Thoracic aorta (tissue), 2 donors: ENCODE data around the gene BPHL. TPM values are rescaled to one million over a fixed set of nuclear protein-coding genes. Genes with fewer than 3 reads are reported as not detected.

Experiments
- ATAC-seq: fragments of 150-250 bp; one replicate; pipeline ENCODE4 v1.8.0; 2017; ENCODE audit warnings: low read depth; ENCODE audit not compliant: insufficient number of reproducible peaks, low FRiP score
- DNase-seq: peaks from one replicate; pipeline ENCODE4 v3.0.0-alpha.2; 2020; ENCODE audit warnings: low spot score
- H3K27ac ChIP-seq, 2 donors: fragments of 200-600 bp; sonication (generic); 1 replicate in 1 of 2; 2 replicates in 1 of 2; pipeline ENCODE4 v1.5.1; 2016; ENCODE audit warnings: mild to moderate bottlenecking in 2 of 2, moderate library complexity in 2 of 2
- H3K27me3 ChIP-seq: fragments of 200-600 bp; sonication (generic); replicated peaks from 2 replicates; pipeline ENCODE4 v1.6.0; 2016; ENCODE audit warnings: mild to moderate bottlenecking; ENCODE audit not compliant: insufficient read depth
- H3K36me3 ChIP-seq: fragments of 200-600 bp; sonication (generic); one replicate; pipeline ENCODE4 v1.5.1; 2016
- H3K4me1 ChIP-seq, 2 donors: fragments of 200-600 bp; sonication (generic); 1 replicate in 1 of 2; 2 replicates in 1 of 2; pipeline versions ENCODE4 v1.5.1 to v1.6.0; 2016; ENCODE audit warnings: low read depth in 2 of 2, mild to moderate bottlenecking in 1 of 2; ENCODE audit not compliant: control insufficient read depth in 1 of 2
- H3K4me3 ChIP-seq: fragments of 200-600 bp; sonication (generic); 2 replicates; pipeline ENCODE4 v1.5.1; 2016; ENCODE audit warnings: mild to moderate bottlenecking
- H3K9me3 ChIP-seq: fragments of 200-600 bp; sonication (generic); 2 replicates; pipeline ENCODE4 v1.5.1; 2016
- CTCF ChIP-seq: fragments of 200-600 bp; sonication (generic); IDR thresholded peaks from one replicate; pipeline ENCODE4 v1.5.1; 2019; ENCODE audit warnings: antibody characterized with exemption
- total RNA-seq, 2 donors: library from RNA; depleted of rRNA; stranded (reverse); fragments of >200 nt; gene quantifications; one replicate each; pipeline versions ENCODE4 v1.1.0 to v1.2.3, GENCODE V29; 2016

The BPHL gene
- total RNA-seq, 2 donors from 2014 or later = 3.8 to 4.2 TPM

GRCh38 chr6:3128356-3129108 is 10.0 kb downstream of the BPHL start:
- ATAC-seq = no peak
- no peak for TF ChIP-seq CTCF
- Histone ChIP-seq H3K36me3 (peaks cover 7% of the 10 kb centered on the region), H3K4me3 (no peak overlapping the region), H3K9me3 (no peaks in the 10 kb centered on the region), H3K4me1 (peaks cover 0 to 9% of the 10 kb centered on the region in 2 donors), H3K27me3 (no peaks in the 10 kb centered on the region), H3K27ac (no peak overlapping the region)
- DNase-seq = no peak

- ATAC-seq (no peak), DNase-seq (no peak)
- H3K4me1 ChIP-seq = peaks cover 0 to 9% of the 10 kb centered on the region in 2 donors
- no peak overlapping the region for H3K27ac ChIP-seq
- no peaks in the 10 kb centered on the region for H3K27me3 ChIP-seq
- H3K9me3 ChIP-seq = no peaks in the 10 kb centered on the region
- peaks cover 7% of the 10 kb centered on the region for H3K36me3 ChIP-seq
- no peak for TF ChIP-seq CTCF
- no peak overlapping the region for H3K4me3 ChIP-seq
These were observed 13.2 kb downstream of the BPHL start for GRCh38 chr6:3131695-3132094.

- ATAC-seq = no peak
- DNase-seq = no peak
- Histone ChIP-seq H3K36me3 (peaks cover 7% of the 10 kb centered on the region), H3K27ac (no peak overlapping the region), H3K27me3 (no peaks in the 10 kb centered on the region), H3K9me3 (no peaks in the 10 kb centered on the region), H3K4me3 (no peak overlapping the region), H3K4me1 (peaks cover 0 to under 1% of the 10 kb centered on the region in 2 donors)
- TF ChIP-seq CTCF = no peak
These were observed 15.0 kb downstream of the BPHL start for GRCh38 chr6:3133515-3133914.

GRCh38 chr6:3135668-3136291 is 17.3 kb downstream of the BPHL start:
- Histone ChIP-seq H3K27me3 (no peaks in the 10 kb centered on the region), H3K36me3 (no peaks in the 10 kb centered on the region), H3K9me3 (no peaks in the 10 kb centered on the region), H3K27ac (no peak overlapping the region), H3K4me1 (no peaks in the 10 kb centered on the region), H3K4me3 (no peak overlapping the region)
- no peak for TF ChIP-seq CTCF
- ATAC-seq (no peak), DNase-seq (no peak)

- DNase-seq = no peak
- Histone ChIP-seq H3K36me3 (peaks cover 3% of the 10 kb centered on the region), H3K9me3 (no peaks in the 10 kb centered on the region)
These were observed 17.9 kb downstream of the BPHL start for GRCh38 chr6:3136292-3137011.

More at GRCh38 chr6:3136292-3137011, 17.9 kb downstream of the BPHL start:
- no peaks in the 10 kb centered on the region for H3K27me3 ChIP-seq
- H3K27ac ChIP-seq = no peak overlapping the region
- no peak for ATAC-seq
- H3K4me3 ChIP-seq = no peak overlapping the region
- no peak for TF ChIP-seq CTCF
- H3K4me1 ChIP-seq = no peaks in the 10 kb centered on the region
